Psoas muscle (tissue), 8 donors: Measurements from ENCODE around the gene UPK3A. TPM values are rescaled to one million over a fixed set of nuclear protein-coding genes. Genes with fewer than 3 reads are reported as not detected.

Experiments used
- ATAC-seq, 4 donors: fragments of 200-7000 bp; cut with Tn5 transposase; one replicate each; pipeline ENCODE4 v1.9.1; 2020; ENCODE audit warnings: moderate library complexity in 3 of 4, mild to moderate bottlenecking in 2 of 4
- DNase-seq, 2 donors: peaks; one replicate each; pipeline ENCODE4 v3.0.0-alpha.2; 2020
- H3K27ac ChIP-seq: fragments of 200-600 bp; one replicate; pipeline ENCODE4 v1.8.0; 2022
- H3K27me3 ChIP-seq, 3 donors: fragments of 200-600 bp in 1 of 3; one replicate each; pipeline versions ENCODE4 v1.6.1 to v1.8.0; 2013 to 2022; ENCODE audit warnings: low read length in 2 of 3, mild to moderate bottlenecking in 2 of 3, moderate library complexity in 1 of 3; ENCODE audit not compliant: insufficient read depth in 3 of 3
- H3K36me3 ChIP-seq, 2 donors: fragments of 200-600 bp in 1 of 2; one replicate each; pipeline versions ENCODE4 v1.6.1 to v1.8.0; 2013 to 2022; ENCODE audit warnings: low read depth in 1 of 2, mild to moderate bottlenecking in 1 of 2, moderate library complexity in 1 of 2; ENCODE audit not compliant: insufficient read depth in 1 of 2
- H3K4me1 ChIP-seq: fragments of 200-600 bp; one replicate; pipeline ENCODE4 v1.8.0; 2022
- H3K4me3 ChIP-seq: fragments of 200-600 bp; one replicate; pipeline ENCODE4 v1.8.0; 2022; ENCODE audit warnings: mild to moderate bottlenecking
- H3K9me3 ChIP-seq: fragments of 200-600 bp; one replicate; pipeline ENCODE4 v1.8.0; 2022
- CTCF ChIP-seq: fragments of 200-600 bp; IDR thresholded peaks from one replicate; pipeline ENCODE4 v1.8.0; 2022; ENCODE audit warnings: antibody characterized with exemption
- WGBS, 3 donors: extraction: QIAGEN DNeasy Blood & Tissue Kit; methylation state at CpG; one replicate each; pipeline versions ENCODE4 v1.1.6 to v1.1.7; 2013; 5-methylcytosine and 5-hydroxymethylcytosine counted together
- intact Hi-C, 2 donors: fragments of 100-400 bp; cut with DNase I; formaldehyde crosslinking; loops; one replicate each; pipeline versions ENCODE4 v1.11.0 to v1.14.2; 2022
- polyA plus RNA-seq, 3 donors: library from polyadenylated mRNA; stranded (reverse); fragments of 200-250 nt; gene quantifications; one replicate each; pipeline ENCODE4 v1.2.3, GENCODE V29; 2013
- total RNA-seq, 4 donors: library from RNA; stranded (reverse); fragmentation: NEBNext Ultra II Directional in 2 of 4; extraction: Animal tissue kit (Norgen Biotek cat#: 25700) in 2 of 4; gene quantifications; one replicate each; pipeline versions ENCODE4 v1.2.1 to v1.2.4, GENCODE V29; 2021 to 2023
- donor health status: healthy with polysubstance abuse.
- donor health status: DM: no; HTN: no; CAD: no; lungs with moderate emphysema.
- donor health status: Bipolar disorder and iron deficiency.
- donor health status: healthy.
- donor health status: DM: yes; HTN: yes; CAD: no.
- donor health status: DM: no; HTN: no; CAD: no.
- donor health status: DM: no; HTN: no; CAD: no.
- donor health status: DM: yes; HTN: yes; CAD: no.

Gene UPK3A
- total and polyA plus RNA-seq, 7 donors = 0.93 to 11.7 (median 2.5) TPM

DNA sequence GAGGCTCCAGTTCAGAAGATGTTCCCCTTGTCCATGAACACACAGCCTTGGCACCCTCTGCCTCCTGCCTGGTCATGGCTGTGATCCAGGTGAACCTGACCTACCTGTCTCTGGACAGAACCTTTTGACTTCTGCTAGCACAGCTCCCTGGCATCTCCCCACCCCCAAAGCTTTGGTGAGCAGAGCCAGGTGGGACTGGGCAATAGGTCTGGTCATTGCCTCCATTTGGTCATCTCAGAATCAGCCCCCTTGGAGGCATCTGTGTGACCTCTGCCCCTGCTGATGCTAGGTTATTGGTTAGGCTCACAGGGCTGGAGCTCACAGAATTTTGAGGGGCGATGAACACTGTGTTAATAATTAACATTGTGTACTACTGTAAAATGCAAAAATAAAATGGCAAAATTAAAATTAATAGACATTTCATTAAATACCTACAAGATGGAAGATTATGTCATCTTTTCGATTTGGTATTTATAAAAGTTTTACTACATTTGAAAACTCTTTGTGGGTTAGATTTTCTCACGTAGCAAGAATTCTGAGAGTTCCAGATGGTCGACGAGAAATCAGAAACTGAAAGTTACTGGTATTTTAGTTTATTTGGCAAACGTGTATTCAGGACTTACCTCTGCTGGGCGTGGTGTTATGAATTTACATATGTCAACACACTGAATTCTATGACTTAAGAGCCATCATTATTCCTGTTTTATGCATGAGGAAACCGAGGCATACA, 35.8 kb upstream of the UPK3A start:
- H3K27ac ChIP-seq = no peak overlapping the region
- no peaks in the 10 kb centered on the region for H3K9me3 ChIP-seq
- H3K27me3 ChIP-seq = no peaks in the 10 kb centered on the region
- H3K4me3 ChIP-seq = no peak overlapping the region
- DNase-seq (no peak), ATAC-seq (no peak)
- intact Hi-C loops = no loop called here
- 68 to 77% (median 73%) methylated on average over 8 of the region's 8 CpGs for WGBS, 3 donors
- no peaks in the 10 kb centered on the region for H3K4me1 ChIP-seq
- no peak for TF ChIP-seq CTCF
- no peaks in the 10 kb centered on the region for H3K36me3 ChIP-seq

DNA sequence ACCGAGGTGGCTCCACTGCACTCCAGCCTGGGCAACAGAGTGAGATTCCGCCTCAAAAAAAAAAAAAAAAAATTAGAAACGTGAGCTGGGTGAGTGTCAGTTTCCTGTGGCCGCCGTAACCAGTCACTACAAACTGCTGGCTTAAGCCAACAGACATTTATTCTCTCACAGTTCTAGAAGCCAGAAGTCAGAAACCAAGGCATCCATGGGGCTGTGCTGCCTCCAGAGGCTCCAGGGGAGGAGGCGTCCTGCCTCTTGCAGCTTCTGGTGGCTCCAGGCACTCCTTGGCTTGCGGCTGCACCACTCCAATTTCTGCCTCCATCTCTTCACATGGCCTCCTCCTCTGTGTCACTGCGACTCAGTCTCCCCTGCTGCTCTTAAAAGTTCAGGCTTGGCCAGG, 32.9 kb upstream of the UPK3A start:
- Histone ChIP-seq H3K4me3 (no peak overlapping the region), H3K27me3 (no peaks in the 10 kb centered on the region), H3K4me1 (no peaks in the 10 kb centered on the region), H3K36me3 (no peaks in the 10 kb centered on the region), H3K27ac (no peak overlapping the region), H3K9me3 (no peaks in the 10 kb centered on the region)
- TF ChIP-seq CTCF = no peak
- intact Hi-C loops = no loop called here
- 57 to 66% (median 65%) methylated on average over 8 of the region's 8 CpGs for WGBS, 3 donors
- ATAC-seq (no peak), DNase-seq (no peak)

- Histone ChIP-seq H3K27ac (no peak overlapping the region), H3K4me3 (no peak overlapping the region), H3K4me1 (no peaks in the 10 kb centered on the region), H3K27me3 (no peaks in the 10 kb centered on the region), H3K36me3 (no peaks in the 10 kb centered on the region), H3K9me3 (no peaks in the 10 kb centered on the region)
- intact Hi-C loops = no loop called here
- DNase-seq = no peak
- WGBS, 3 donors = 74 to 81% (median 75%) methylated on average over 10 of the region's 10 CpGs
- TF ChIP-seq CTCF = no peak
- no peak for ATAC-seq
These were observed 31.6 kb upstream of the UPK3A start for GRCh38 chr22:45253039-45253641.

DNA sequence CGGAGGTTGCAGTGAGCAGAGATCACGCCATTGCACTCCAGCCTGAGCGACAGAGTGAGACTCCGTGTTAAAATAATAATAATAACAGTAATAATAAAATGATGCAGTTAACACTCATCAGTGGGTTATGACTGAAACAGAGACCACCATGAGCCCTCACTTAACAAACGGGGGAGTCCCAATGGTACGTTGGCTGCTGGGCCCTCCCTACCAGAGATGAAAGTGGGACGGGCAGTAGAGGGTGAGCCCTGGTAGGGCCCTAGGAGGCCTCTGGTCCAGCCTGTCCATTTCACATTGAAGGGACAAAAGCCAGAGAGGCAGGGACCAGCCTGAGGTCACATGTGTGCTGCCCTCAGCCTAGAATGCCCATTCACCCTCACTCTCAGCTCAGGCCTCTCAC, 30.4 kb upstream of the UPK3A start:
- Histone ChIP-seq H3K27ac (no peak overlapping the region), H3K4me1 (no peaks in the 10 kb centered on the region), H3K9me3 (no peaks in the 10 kb centered on the region), H3K27me3 (no peaks in the 10 kb centered on the region), H3K4me3 (no peak overlapping the region), H3K36me3 (no peaks in the 10 kb centered on the region)
- no peak for ATAC-seq
- no peak for TF ChIP-seq CTCF
- no peak for DNase-seq
- 91 to 96% (median 93%) methylated on average over 7 of the region's 7 CpGs for WGBS, 3 donors
- intact Hi-C loops = no loop called here
